ENCODE results near the gene VPS45.

DNA sequence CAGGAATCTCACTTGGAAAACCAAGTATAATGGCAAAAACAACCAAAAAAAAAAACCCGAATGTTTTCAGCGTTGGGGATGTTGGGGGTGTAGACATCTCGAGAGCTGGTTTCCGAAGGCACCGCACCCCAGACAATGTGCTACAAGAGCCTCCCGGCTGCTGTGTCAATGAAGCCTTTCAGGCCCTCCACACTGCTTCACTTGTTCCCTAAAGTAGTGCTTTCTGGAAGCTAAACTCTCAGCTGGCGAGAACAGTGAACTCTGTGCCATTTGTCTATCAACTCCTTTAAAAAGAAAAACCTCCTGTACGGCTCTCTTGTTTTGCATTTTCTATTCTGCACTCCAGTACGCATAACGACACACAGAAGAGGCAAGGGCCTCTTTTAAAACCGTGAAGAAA is 114.7 kb downstream of the VPS45 start:
- TF ChIP-seq, protein P1, sequence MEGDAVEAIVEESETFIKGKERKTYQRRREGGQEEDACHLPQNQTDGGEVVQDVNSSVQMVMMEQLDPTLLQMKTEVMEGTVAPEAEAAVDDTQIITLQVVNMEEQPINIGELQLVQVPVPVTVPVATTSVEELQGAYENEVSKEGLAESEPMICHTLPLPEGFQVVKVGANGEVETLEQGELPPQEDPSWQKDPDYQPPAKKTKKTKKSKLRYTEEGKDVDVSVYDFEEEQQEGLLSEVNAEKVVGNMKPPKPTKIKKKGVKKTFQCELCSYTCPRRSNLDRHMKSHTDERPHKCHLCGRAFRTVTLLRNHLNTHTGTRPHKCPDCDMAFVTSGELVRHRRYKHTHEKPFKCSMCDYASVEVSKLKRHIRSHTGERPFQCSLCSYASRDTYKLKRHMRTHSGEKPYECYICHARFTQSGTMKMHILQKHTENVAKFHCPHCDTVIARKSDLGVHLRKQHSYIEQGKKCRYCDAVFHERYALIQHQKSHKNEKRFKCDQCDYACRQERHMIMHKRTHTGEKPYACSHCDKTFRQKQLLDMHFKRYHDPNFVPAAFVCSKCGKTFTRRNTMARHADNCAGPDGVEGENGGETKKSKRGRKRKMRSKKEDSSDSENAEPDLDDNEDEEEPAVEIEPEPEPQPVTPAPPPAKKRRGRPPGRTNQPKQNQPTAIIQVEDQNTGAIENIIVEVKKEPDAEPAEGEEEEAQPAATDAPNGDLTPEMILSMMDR (conservative IDR thresholded peaks at IDR 0.05; ENCODE audit: low read depth, low read length) = no peak
- TF ChIP-seq EZH2 (IDR thresholded peaks at IDR 0.05; ENCODE audit: low read length, unreplicated experiment) (no peak), EZH2phosphoT487 (IDR thresholded peaks at IDR 0.05; ENCODE audit: borderline replicate concordance, low read length) (no peak)

All from PC-3 (cell line).